Activated CD4-positive, alpha-beta T cell treated with anti-CD3 and anti-CD28 coated beads for 1 hour (primary cell): ENCODE measurements around the gene BTG4.

ENCODE experiments used
- DNase-seq: peaks from one replicate; pipeline ENCODE4 v3.0.0-alpha.2; 2020

BTG4 gene

DNA sequence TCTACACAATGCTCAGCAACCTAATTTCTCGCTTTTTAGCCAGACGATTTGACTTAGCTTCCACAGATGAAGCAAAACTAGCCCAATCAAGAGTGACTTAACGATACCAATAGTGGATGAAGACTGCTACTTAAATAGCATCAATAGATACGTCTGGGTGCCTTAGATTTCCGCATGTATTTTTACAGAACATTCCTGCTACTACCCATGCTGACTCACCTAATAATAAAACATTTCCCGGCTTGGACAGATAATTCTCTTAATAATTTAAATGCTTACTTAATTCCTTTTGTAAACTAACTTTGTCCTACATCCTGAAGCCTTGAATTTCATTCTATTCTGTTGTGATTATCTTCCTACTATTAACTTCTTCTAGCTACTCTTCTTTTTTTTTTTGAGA, 23.1 kb upstream of the BTG4 start:
- DNase-seq, result no peak

DNA sequence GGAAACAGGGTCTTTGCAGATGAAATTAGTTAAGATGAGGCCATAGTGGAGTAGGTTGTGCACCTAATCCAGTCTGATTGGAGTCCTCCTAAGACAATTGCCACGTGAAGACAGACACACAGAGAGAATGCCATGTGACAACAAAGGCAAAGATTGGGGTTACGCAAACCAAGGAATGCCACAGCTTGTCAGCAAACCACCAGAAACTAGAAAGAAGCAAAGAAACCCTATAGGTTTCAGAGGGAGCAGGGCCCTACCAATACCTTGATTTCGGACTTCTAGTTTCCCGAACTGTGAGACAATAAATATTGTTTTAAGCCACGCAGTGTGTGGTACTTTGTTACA, 20.2 kb upstream of the BTG4 start:
- DNase-seq, result no peak

DNA sequence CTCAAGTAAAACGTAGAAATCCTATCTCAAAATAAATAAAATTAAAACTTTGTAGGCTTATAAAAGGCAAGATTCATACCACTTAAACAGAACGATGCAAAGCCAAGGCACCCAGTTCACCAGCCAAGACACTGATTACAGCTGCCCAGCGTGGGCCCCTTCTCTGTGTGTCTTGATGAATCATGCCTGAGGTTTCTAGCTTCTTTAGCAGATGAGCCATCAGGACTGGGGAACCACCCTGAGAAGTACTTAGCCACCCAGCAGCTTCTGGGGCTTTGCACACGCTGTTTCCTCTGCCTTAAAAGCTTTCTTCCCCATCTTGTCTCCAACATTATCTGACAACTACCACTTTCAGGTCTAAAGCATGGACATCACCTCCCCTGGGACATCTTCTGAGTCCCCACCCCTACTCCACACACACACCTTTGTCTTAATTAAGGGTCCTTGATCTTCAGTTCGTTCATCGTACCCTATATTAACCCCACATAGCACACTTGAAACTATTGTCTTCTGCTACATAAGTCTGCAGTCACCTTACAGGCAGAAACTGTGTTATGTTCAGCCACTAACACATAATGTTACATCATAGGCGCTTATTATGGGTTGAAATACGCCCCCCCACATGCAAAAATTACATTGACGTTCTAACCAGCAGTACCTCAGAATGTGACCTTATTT, 19.6 kb upstream of the BTG4 start:
- no peak for DNase-seq

DNA sequence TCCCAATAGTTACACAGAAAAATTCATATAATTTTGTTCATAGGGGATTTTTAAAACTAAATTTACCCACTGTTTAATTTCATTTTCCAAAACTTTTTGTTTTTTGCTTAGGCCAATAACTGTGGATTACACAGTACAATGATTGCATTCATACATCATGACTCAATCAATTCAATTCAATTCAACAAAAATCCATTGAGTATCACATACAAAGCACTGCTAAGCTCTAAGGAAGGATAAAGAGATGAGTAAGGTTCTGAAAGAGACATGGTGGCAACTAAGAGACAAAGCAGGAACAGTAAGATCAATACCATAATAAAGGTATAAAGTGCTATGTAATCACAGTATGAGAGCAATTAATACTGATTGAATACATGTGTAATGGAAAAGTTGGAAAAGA, 18.9 kb upstream of the BTG4 start:
- DNase-seq, result no peak

DNA sequence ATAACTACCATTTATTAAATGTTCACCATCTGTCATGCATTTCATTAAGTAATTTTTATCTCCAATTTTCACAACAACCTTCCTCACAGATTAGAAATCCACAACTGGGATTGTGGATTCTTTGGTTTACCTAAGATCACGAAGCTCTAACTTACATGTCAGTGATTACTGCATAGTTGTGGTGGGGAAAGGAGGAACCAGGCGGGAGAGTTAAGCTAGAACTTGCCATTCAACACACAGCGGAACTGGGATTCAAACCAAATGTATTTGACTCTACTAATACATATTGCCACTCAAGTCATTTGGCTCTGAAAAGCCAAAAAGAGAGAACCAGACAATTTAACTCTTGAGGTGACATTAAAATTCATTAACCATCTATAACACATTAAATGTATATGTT, 17.9 kb upstream of the BTG4 start:
- DNase-seq, result no peak

DNA sequence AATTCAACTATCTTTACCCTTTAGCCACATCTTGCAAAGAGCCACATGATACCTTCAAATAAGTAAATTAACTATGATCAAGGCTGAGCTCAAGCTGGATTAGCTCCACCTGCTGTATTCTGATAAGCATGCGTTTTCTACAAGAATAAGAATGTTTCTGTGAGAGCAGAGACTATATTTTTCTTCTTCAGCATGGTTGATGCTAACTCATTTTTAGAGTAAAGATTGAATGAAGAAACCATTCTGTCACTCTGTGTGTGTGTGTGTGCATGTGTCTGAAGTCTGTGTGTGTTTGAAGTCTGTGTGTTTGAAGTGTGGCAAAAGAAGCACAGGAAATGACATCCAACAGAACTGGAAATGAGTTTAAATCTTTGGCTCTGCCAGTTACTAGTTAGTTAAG, 16.4 kb upstream of the BTG4 start:
- DNase-seq, result no peak

DNA sequence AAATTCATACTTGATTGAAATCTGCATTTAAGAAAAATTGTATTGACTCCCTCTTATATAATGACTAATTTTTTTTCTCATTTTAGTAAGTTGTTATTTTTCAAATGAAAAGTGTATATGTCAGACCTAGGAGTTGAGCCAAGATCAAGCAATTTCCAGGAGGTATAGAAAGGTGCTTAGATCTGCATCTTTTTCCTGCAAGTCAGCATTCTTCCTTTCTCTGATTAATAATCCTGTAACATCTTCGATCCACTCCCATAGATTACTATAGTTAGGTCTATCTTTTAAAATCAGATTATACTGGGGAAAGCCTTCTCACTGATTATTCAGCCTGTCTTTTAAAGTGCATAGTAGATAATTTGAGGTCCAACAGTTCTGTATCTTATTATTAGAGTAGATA, 15.1 kb upstream of the BTG4 start:
- no peak for DNase-seq

DNA sequence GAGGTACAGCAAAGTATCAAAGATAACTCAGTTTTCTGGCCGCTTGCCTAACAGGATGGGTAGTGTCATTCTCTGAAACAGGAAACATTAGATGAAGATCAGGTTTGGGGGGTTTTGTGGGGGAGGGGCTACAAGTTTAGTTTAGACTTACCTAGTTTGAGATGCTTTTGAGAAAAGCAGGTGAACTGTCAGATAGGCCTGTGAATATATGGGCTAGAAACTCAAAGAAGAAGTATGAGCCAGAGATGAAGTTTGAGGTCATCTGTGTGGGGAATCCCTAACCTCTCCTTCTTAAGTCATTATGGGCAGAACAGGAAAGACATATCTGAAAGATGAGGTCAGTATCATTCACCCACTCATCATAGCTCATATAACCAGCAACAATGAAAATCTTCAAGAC, 14.3 kb upstream of the BTG4 start:
- no peak for DNase-seq

DNA sequence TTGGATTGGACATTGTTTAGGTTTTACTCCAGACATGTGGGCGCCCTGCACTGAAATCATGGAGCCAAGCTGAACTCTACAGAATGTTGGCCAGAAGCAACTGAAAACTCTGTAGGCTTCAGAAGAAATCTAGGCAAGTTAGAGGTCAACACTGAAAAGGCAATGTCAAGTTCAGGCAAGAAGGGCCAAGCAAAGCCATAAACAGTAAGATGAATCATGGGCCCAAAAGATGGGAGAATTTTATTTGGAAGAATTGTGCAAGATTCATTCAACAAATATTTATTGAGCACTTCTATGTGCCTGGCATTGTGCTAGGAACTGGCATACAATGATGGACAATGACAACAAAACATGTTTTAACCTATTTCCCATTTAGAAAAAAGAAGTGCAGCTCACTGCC, 13.3 kb upstream of the BTG4 start:
- DNase-seq, result no peak

DNA sequence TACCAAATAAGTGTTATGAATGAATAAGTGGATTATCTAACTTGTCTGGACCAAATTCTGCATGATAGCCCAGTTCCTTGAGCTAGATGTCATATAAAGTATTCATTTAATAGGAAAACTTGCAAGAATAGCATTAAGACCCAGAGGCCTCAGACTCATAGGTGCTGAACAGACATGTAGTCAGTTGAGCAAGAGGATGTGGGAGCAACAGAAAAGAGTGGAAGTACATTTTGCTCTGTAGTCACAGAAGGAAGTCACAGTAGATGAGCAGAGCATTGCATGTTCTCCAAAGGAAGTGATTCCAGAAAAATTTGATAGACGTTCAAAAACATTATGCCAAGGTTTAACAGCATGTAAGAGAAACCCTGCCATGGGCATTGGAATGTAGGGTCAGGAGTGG, 11.9 kb upstream of the BTG4 start:
- no peak for DNase-seq

DNA sequence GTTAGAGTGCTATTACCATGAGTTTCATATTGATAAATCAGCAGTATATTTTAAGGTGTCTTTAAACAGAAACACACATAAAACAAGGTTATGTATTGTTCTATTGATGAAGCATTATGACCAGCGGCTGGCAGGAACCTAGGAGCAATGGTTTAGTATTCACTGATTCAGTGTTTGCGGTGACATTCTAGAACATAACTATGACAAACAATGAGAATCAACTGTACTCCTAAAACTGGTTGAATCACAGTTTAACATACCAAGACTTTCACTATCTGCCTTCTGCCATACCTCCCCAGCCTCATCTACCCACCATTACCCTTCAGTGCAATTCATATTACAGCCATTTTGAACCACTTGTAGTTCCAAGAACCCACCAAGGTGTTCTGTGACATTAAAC, 11.2 kb upstream of the BTG4 start:
- DNase-seq, result no peak

DNA sequence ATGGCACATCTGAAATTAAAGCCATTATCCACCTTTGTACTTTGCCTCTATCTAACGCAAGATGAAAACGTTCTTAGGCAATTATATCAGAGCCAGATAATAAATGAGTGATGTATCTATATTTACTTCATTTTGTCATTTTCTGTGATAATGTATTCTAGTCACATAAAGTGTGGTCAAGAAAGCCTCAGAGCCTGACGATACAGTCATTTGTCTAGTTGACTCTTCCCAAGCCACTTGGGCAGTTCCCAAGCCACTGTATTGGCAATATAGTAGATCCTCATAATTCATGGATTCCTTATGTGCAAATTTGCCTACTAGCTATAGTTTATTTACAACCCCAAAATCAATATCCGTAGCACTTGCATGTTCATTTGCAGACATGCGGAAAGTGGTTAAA, 10.2 kb upstream of the BTG4 start:
- no peak for DNase-seq

DNA sequence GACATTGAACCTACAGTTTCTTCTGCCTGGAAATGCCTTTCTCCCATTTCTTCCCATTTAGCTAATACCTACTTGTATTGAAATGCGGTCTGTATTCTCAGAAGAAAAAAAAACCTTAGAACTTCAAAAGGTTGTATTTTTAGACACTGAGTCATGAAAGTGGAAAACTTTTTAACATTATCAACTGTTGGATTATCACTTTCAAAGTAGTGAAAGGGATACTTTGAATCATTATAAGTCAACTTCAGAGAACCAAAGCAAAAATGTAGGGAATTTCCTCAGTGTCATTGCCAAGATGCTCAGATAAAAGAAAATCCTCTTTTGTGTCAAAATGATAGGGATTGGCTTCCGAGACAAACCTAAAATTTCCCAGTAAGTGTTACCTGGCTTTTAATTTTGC, 8.9 kb upstream of the BTG4 start:
- DNase-seq, result no peak

DNA sequence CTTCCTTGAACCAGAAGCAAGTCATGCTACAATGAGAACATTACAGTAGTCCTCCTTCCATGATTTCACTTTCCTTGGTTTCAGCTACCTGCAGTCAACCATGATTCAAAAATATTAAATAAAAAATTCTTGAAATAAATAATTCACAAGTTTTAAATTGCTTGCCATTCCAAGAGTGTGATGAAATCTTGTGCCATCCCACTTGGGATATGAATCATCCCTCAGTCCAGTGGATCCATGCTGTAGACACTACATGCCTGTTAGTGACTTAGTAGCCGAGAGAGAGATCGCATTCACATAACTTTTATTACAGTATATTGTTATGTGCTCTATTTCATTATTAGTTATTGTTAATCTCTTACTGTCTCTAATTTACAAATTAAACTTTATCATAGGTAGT, 8.4 kb upstream of the BTG4 start:
- DNase-seq, result no peak

DNA sequence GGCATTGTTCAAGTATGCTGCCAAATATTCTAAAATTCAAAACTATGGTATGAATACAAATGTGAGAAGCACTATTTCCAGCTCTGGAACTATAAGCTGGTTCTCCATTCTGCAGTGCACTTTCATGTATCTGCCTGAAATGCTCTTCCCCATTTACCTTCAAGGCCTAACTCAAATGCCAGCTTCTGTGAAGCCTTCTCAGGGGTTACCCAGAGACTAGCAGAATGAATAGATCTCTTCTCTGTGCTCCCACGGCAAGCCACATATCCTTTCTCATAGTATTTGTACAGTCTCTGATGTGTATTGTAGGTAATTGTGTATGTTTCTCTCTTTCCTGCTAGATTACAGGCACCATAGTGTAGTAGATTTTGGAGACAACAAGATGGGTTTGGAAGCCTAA, 6.5 kb upstream of the BTG4 start:
- DNase-seq, result no peak

DNA sequence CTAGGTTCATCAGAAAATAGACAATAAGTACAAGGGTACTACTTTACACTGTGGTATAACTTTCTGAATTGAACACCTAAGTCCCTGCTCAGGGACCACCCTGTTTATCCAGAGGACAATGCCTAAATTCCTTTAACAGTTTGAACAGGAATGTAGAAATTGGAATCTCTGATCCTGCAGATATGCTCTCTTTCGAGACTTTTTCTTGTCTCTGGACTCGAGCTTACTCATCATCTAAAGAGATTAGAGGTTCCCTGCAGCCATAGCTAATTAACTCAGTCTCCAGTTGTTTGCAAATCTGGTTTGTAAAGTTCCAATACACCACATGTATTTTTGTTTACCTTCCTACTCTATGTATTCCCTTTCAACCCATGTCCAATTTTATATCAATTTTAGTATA, 3.4 kb upstream of the BTG4 start:
- DNase-seq, result no peak

DNA sequence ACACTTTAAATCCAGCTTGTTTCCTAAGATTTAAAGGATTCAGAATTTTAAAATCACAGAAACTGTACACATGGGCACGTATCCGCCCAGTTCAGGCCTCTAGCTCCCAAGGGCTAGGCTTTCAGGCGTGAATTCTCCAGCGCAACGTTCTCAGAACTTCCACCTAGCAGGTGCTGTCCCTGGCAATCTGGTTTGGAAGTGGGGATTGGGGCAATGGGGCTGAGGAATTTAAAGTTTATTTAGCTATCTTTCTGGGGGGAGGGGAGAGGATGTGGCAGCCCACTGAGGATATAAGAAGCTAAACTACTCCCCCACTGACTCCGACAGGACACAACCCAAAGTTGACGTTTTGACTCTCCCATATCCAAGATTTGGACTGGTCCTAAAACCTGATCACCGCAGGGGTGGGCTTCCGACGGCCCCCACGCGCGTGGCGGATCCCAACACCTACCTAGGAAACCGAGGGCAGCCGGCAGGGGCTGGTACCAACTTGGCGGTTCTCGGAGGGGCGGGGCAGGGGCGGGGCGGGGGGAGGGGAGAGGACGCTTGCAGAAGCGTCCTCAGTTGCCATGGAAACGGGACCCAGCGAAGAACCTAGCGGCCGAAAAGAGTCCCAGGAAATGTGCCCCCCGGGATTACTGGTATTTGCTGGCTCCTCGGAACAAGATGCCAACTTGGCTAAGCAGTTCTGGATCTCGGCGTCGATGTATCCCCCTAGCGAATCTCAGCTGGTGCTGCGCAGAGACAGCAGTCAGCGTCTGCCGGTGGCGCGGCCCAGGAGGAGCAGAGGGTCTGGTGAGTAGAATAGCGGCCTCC, 2.2 kb upstream of the BTG4 start, which contains the start of gene HOATZ:
Gene HOATZ, plus strand, starts transcription at position 563 of the 816 bp plus-strand sequence. Its CDS starts 7 bp downstream, at position 570.
- no peak for DNase-seq

DNA sequence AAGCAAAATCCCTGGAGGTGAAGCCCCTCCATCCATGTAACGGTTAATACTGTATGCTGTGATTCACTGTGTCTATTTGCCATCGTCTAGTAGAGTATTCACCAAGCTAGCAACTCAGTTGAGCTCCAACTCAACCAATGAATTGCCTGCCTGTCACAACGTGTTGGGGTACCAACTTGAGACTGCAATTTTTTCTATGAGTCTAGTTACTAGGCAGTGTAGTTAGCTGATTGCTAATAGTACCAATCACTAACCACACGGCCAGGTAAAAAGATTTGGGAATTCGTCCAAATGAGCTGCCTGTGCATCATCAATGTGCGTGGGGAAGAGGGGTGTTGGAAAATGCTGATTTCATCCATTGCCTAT, 1.0 kb upstream of the BTG4 start:
- DNase-seq, result no peak

DNA sequence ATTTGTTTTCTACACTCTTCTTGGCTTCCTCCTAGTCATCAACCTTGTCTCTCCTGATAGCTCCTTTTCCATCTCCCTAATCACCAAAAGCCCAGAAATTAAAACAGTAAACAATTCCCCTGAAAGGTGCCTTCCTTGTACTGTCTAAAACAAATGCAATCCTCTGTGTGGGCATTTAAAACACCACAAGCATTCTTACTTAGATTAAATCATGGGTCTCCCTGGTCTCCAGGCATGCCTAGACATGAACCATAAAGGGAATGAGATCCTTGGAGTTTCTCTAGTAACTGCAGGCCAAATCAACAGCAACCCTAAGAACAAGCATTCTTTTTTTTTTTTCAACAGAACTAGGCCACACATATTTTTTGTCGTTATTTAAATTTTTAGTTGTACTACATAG, 1.9 kb downstream of the BTG4 start:
- DNase-seq, result no peak

DNA sequence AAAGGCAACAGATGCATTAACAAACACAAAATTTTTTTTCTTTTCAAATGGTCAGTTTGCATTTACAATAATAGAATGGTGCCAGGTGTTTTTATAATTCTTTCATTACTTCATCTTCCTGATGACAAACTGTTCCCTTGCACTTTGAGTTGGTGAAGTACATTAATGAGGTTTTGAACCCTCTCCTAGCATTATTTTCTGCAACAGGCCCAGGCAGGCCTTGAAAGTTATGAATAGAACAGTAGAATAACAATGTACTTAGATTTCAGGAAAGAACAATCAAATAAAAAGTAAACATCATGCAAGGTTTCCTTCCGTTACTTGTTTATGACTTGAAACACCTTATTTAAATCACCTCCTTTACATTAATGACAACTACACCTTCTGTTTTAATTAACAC, 9.6 kb downstream of the BTG4 start:
- DNase-seq, result no peak

DNA sequence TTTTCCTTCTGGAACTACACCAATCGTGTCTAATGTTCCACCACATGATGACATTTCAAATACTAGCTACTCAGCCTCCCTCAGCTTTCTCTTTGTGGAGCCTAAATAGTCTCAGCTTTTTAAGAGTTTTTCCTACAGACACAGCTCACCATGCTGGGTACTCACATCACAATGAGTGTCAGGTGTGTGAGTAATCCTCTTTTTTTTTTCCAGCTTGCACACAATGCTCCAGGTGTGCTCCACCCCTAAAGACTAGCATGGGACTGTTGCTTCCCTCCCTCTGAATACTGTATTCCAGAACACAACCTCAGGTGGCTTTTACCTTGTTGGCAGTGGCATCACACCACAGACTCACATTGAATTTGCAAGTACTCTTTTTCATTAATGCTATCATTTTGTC, 11.7 kb downstream of the BTG4 start:
- no peak for DNase-seq

DNA sequence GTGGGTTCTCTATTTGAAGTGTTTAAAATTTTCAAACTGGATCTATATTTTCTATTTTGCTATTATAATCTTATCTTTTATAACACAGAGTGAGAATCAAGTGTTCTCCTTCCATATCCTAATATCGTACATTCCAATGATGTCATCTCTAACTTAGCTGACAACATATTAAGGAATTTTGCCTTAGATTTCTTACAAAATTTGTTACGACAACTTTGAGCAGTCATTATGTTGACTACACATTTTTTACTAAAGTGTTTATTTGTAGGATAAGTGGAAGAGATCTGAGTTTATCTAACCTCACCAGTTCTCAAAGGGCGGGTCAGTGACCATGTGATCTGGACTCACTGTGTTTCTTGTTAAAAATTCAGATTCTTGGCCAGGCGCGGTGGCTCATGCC, 12.7 kb downstream of the BTG4 start:
- DNase-seq, result no peak

DNA sequence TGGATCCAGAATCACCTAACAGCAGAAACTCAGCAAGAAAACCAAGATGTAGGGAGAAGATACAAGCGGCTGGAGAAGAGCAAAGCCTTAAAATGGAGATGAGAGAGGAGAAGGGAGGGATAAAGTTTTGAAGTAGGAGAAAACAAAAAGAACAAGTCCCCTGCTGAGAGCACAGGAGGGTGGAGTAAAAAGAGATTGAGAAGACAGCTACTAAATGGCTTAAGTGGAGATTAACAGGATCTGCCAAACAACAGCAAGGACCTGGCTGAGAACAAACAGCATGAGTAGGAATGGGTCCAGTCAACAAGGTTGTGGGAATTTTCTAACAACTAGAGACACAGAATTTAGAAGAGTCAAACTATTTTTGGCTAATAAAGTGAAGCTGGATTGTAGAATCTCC, 18.1 kb downstream of the BTG4 start:
- DNase-seq, result no peak

DNA sequence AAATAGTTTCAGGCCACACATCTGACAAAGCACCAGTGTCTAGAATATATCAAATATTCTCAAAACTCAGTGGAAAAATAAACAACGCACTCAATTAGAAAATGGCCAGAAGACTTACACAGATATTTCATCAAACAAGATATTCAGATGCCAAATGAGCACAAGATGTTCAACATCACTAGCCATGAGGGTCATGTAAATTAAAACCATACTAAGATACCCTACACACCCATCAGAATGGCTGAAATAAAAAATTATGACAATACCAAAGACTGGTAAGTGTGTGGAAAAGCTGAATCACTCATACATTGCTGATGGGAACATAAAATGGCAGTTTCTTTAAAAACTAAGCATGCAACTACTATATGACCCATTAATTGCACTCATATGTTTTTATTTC, 21.7 kb downstream of the BTG4 start:
- DNase-seq, result no peak

DNA sequence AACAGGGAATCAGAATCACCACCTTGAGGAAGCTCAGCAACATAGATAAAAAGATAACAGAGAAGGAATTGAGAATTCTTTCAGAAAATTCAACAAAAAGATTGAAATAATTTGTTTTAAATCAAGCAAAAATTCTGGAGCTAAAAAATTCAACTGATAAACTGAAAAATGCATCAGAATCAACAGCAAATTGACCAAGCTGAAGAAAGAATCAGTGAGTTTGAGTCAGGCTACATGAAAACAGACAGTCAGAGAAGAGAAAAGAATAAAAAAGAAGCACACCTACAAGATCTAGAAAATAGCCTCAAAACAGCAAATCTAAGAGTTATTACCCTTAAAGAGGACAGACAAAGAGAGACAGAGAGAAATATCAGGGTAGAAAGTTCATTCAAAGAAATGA, 28.8 kb downstream of the BTG4 start:
- DNase-seq, result no peak
